Endothelial cell of umbilical vein (primary cell): Measurements from ENCODE around the gene CAMKMT. TPM values are rescaled to one million over a fixed set of nuclear protein-coding genes. Genes with fewer than 3 reads are reported as not detected.

Source experiments
- BruUV-seq: library from RNA; stranded (reverse); fragments of 400-500 nt; replicated peaks from 2 replicates; lab custom pipeline; 2021; lab: Mats Ljungman, UMichigan
- CTCF ChIA-PET: fragments of 300-600, 350-600 bp; sonication (Branson Sonifier 250); formaldehyde crosslinking; loops from one replicate; lab custom pipeline; 2021; ENCODE audit warnings: antibody characterized with exemption, inconsistent platforms; lab: Charles Lee
- POLR2A ChIA-PET: fragments of 300-600, 350-600 bp; sonication (Branson Sonifier 250); formaldehyde crosslinking; loops from one replicate; lab custom pipeline; 2021; ENCODE audit warnings: antibody characterized with exemption, inconsistent platforms; lab: Charles Lee
- DNase-seq: peaks from one replicate; pipeline ENCODE4 v3.0.0-alpha.2; 2011; ENCODE audit warnings: low read depth, low spot score
- FAIRE-seq: peaks from 2 replicates; lab custom pipeline; 2011; peaks lifted over from hg19 to GRCh38; lab: Jason Lieb, UNC
- H2AFZ ChIP-seq: 2 replicates; pipeline ENCODE4 v1.6.0; 2012; ENCODE audit warnings: low read depth, low read length, control low read depth, inconsistent platforms
- H3K27ac ChIP-seq: 2 replicates; pipeline ENCODE4 v1.5.1; 2011; ENCODE audit warnings: low read depth, mild to moderate bottlenecking, control low read depth, low read length, moderate library complexity; ENCODE audit not compliant: insufficient read depth
- H3K27me3 ChIP-seq, 2 experiments: 2 replicates each; pipeline versions ENCODE4 v1.6.0 to v1.6.1; 2011; ENCODE audit warnings: low read length in 2 of 2, mixed read lengths in 1 of 2; ENCODE audit not compliant: control insufficient read depth in 2 of 2, insufficient read depth in 2 of 2
- H3K36me3 ChIP-seq, 2 experiments: 2 replicates in 1 of 2; 3 replicates in 1 of 2; pipeline ENCODE4 v1.5.1; 2011; ENCODE audit warnings: low read length in 2 of 2, mild to moderate bottlenecking in 1 of 2, moderate library complexity in 1 of 2; ENCODE audit not compliant: control insufficient read depth in 2 of 2, insufficient read depth in 2 of 2; ENCODE audit errors: extremely low read depth in 1 of 2
- H3K4me1 ChIP-seq: 3 replicates; pipeline ENCODE4 v1.5.1; 2011; ENCODE audit warnings: mild to moderate bottlenecking, low read length; ENCODE audit not compliant: control insufficient read depth, insufficient read depth; ENCODE audit errors: extremely low read depth
- H3K4me2 ChIP-seq: 2 replicates; pipeline ENCODE4 v1.6.1; 2011; ENCODE audit warnings: low read length, control low read depth, mixed read lengths; ENCODE audit not compliant: insufficient read depth
- H3K4me3 ChIP-seq, 3 experiments: fragments of 200-600 bp in 1 of 3; sonication (generic), shearing (Covaris generic) in 1 of 3; replicated peaks in 1 of 3; 2 replicates each; pipeline ENCODE4 v1.5.1; 2011 to 2016; ENCODE audit warnings: control low read depth in 3 of 3, low read length in 3 of 3, mild to moderate bottlenecking in 2 of 3, inconsistent platforms in 1 of 3, low read depth in 1 of 3, moderate library complexity in 1 of 3; ENCODE audit not compliant: insufficient read depth in 1 of 3
- H3K79me2 ChIP-seq: 2 replicates; pipeline ENCODE4 v1.6.0; 2012; ENCODE audit warnings: low read length, inconsistent platforms; ENCODE audit not compliant: control insufficient read depth, insufficient read depth
- H3K9ac ChIP-seq: replicated peaks from 2 replicates; pipeline ENCODE3; 2011; ENCODE audit warnings: low read length, control low read depth; ENCODE audit not compliant: insufficient read depth; ENCODE audit errors: extremely low read depth
- H3K9me1 ChIP-seq: replicated peaks from 3 replicates; pipeline ENCODE4 v1.6.0; 2011; ENCODE audit warnings: mild to moderate bottlenecking, low read length; ENCODE audit not compliant: control insufficient read depth, insufficient read depth; ENCODE audit errors: extremely low read depth
- H3K9me3 ChIP-seq: replicated peaks from 2 replicates; pipeline ENCODE4 v1.5.1; 2012; ENCODE audit warnings: low read length, inconsistent platforms; ENCODE audit not compliant: control insufficient read depth, insufficient read depth
- H4K20me1 ChIP-seq: replicated peaks from 2 replicates; pipeline ENCODE3; 2011; ENCODE audit warnings: mild to moderate bottlenecking, low read length; ENCODE audit not compliant: control insufficient read depth, insufficient read depth; ENCODE audit errors: extremely low read depth
- EZH2 ChIP-seq: IDR thresholded peaks from 2 replicates; pipeline ENCODE4 v1.6.1; 2012; ENCODE audit warnings: borderline replicate concordance, low read depth, mild to moderate bottlenecking, moderate library complexity, low read length, inconsistent platforms; ENCODE audit not compliant: severe bottlenecking
- FOS ChIP-seq: IDR thresholded peaks from 2 replicates; pipeline ENCODE4 v1.6.1; 2011; ENCODE audit warnings: mild to moderate bottlenecking, low read length, moderate library complexity, borderline replicate concordance; ENCODE audit not compliant: insufficient read depth
- GATA2 ChIP-seq: IDR thresholded peaks from 2 replicates; pipeline ENCODE4 v1.7.0; 2011; ENCODE audit warnings: low read depth, mild to moderate bottlenecking, moderate library complexity, mixed read lengths, low read length; ENCODE audit not compliant: insufficient read length, insufficient read depth
- JUN ChIP-seq: IDR thresholded peaks from 2 replicates; pipeline ENCODE4 v1.6.1; 2011; ENCODE audit warnings: borderline replicate concordance, low read depth; ENCODE audit not compliant: insufficient read length, insufficient read depth
- MYC ChIP-seq: IDR thresholded peaks from one replicate; pipeline ENCODE4 v1.6.1; 2011; ENCODE audit warnings: mild to moderate bottlenecking, low read depth, low read length
- POLR2A ChIP-seq: IDR thresholded peaks from 2 replicates; pipeline ENCODE4 v1.6.1; 2012; ENCODE audit warnings: low read depth, mild to moderate bottlenecking, control low read depth, low read length
- POLR2AphosphoS5 ChIP-seq: IDR thresholded peaks from 2 replicates; pipeline ENCODE4 v1.6.1; 2012; ENCODE audit warnings: low read depth, mild to moderate bottlenecking, control low read depth, low read length, moderate library complexity; ENCODE audit not compliant: insufficient read depth
- dilution Hi-C: fragments of 300-500 bp; cut with MboI; formaldehyde crosslinking; loops from one replicate; pipeline ENCODE4 v1.15.0; 2019; ENCODE audit warnings: low sequenced_read_pairs; ENCODE audit not compliant: extremely low pct_ligation_motif_present
- intact Hi-C: fragments of 100-400 bp; cut with micrococcal nuclease; formaldehyde crosslinking; loops from one replicate; pipeline ENCODE4 v1.10.0; 2022
- polyA plus RNA-seq, 4 experiments: library from polyadenylated mRNA; depleted of rRNA in 3 of 4; stranded (reverse) in 3 of 4; unstranded in 1 of 4; fragments of >200 nt; gene quantifications; 2 replicates each; pipeline versions ENCODE4 v1.2.1 to v1.2.3, GENCODE V29; 2011 to 2012; ENCODE audit warnings: missing spikeins in 1 of 4
- total RNA-seq: library from RNA; stranded (reverse); gene quantifications from 2 replicates; pipeline ENCODE4 v1.2.3, GENCODE V29; 2021
- TF ChIP-seq, protein P1 (sequence below): IDR thresholded peaks from 2 replicates; pipeline ENCODE4 v1.6.1; 2011; ENCODE audit not compliant: insufficient read depth, insufficient read length
- TF ChIP-seq, protein P2 (sequence below), 2 donors: IDR thresholded peaks; 1 replicate in 1 of 2; 2 replicates in 1 of 2; pipeline ENCODE4 v1.5.1; 2011; ENCODE audit warnings: low read length in 2 of 2, mild to moderate bottlenecking in 2 of 2, moderate library complexity in 2 of 2, control low read depth in 1 of 2, inconsistent platforms in 1 of 2, low read depth in 1 of 2; ENCODE audit not compliant: insufficient read depth in 1 of 2; ENCODE audit errors: extremely low read depth in 1 of 2

Gene CAMKMT
- total and polyA plus RNA-seq, 2 donors (not counting 3 experiments of a cell fraction or from before 2014, with no cell fraction given): 4.1 to 10.7 TPM

- no peak overlapping the region for H3K4me3 ChIP-seq
- no peak overlapping the region for H3K4me2 ChIP-seq
- H3K9ac ChIP-seq: no peak overlapping the region
- dilution Hi-C loops (no loop called here), intact Hi-C loops (no loop called here)
- H3K79me2 ChIP-seq: no peaks in the 10 kb centered on the region
- DNase-seq: no peak
- ChIA-PET CTCF (no interaction called here), POLR2A (no interaction called here)
- H2AFZ ChIP-seq: no peak overlapping the region
- no peaks in the 10 kb centered on the region for H3K9me1 ChIP-seq
- no peak for TF ChIP-seq POLR2A
- TF ChIP-seq POLR2AphosphoS5: no peak
- no peak for TF ChIP-seq FOS
- TF ChIP-seq MYC: no peak
- no peak for TF ChIP-seq EZH2
- TF ChIP-seq, protein P1, sequence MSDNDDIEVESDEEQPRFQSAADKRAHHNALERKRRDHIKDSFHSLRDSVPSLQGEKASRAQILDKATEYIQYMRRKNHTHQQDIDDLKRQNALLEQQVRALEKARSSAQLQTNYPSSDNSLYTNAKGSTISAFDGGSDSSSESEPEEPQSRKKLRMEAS: no peak
- TF ChIP-seq GATA2: no peak
- TF ChIP-seq, protein P2, sequence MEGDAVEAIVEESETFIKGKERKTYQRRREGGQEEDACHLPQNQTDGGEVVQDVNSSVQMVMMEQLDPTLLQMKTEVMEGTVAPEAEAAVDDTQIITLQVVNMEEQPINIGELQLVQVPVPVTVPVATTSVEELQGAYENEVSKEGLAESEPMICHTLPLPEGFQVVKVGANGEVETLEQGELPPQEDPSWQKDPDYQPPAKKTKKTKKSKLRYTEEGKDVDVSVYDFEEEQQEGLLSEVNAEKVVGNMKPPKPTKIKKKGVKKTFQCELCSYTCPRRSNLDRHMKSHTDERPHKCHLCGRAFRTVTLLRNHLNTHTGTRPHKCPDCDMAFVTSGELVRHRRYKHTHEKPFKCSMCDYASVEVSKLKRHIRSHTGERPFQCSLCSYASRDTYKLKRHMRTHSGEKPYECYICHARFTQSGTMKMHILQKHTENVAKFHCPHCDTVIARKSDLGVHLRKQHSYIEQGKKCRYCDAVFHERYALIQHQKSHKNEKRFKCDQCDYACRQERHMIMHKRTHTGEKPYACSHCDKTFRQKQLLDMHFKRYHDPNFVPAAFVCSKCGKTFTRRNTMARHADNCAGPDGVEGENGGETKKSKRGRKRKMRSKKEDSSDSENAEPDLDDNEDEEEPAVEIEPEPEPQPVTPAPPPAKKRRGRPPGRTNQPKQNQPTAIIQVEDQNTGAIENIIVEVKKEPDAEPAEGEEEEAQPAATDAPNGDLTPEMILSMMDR (IDR thresholded peaks at IDR 0.05; ENCODE audit: extremely low read depth in 1 of 2, insufficient read depth in 1 of 2, low read depth in 1 of 2, low read length in 2 of 2): no peak
- no peak for TF ChIP-seq JUN
- H3K4me1 ChIP-seq: no peaks in the 10 kb centered on the region
- H3K27ac ChIP-seq: no peak overlapping the region
- no peaks in the 10 kb centered on the region for H3K36me3 ChIP-seq
- BruUV-seq: no TSS peak
- no peaks in the 10 kb centered on the region for H3K9me3 ChIP-seq
- H3K27me3 ChIP-seq: no peaks in the 10 kb centered on the region
- no peak for FAIRE-seq
- no peaks in the 10 kb centered on the region for H4K20me1 ChIP-seq
Measured at GRCh38 chr2:44786045-44786816, 424.5 kb downstream of the CAMKMT start.
